ENCODE data around the gene TLR2.

DNA sequence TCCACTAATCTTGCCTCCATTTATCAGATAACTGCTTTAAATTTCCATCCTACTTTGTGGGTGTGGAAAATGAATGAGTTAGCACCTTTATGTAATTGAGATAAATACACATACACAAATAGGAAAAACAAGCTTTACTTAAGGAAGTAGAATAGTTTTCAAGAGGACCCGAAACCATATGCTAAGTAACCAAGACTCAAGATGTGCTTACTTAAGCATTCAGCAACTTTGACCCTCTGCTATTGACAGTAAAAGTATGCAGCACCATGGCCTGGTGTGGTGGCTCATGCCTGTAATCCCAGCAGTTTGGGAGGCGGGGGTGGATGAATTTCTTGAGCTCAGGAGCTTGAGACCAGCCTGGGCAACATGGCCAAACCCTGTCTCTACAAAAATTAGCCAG is 45.8 kb downstream of the TLR2 start:
- no peak for TF ChIP-seq POLR2A (IDR thresholded peaks at IDR 0.05)
- TF ChIP-seq CTCF (IDR thresholded peaks at IDR 0.05) = no peak
